GM10847 (cell line): ENCODE data around the gene ASB7.
A peak's percentile ranks its signal among the peaks of the same experiment; 100 is the strongest.

Experiments
- POLR2A ChIP-seq: IDR thresholded peaks from 2 replicates; pipeline ENCODE4 v1.6.1; 2011; ENCODE audit not compliant: insufficient read length; ENCODE audit errors: extremely low read depth

ASB7 gene, protein sequence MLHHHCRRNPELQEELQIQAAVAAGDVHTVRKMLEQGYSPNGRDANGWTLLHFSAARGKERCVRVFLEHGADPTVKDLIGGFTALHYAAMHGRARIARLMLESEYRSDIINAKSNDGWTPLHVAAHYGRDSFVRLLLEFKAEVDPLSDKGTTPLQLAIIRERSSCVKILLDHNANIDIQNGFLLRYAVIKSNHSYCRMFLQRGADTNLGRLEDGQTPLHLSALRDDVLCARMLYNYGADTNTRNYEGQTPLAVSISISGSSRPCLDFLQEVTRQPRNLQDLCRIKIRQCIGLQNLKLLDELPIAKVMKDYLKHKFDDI

DNA sequence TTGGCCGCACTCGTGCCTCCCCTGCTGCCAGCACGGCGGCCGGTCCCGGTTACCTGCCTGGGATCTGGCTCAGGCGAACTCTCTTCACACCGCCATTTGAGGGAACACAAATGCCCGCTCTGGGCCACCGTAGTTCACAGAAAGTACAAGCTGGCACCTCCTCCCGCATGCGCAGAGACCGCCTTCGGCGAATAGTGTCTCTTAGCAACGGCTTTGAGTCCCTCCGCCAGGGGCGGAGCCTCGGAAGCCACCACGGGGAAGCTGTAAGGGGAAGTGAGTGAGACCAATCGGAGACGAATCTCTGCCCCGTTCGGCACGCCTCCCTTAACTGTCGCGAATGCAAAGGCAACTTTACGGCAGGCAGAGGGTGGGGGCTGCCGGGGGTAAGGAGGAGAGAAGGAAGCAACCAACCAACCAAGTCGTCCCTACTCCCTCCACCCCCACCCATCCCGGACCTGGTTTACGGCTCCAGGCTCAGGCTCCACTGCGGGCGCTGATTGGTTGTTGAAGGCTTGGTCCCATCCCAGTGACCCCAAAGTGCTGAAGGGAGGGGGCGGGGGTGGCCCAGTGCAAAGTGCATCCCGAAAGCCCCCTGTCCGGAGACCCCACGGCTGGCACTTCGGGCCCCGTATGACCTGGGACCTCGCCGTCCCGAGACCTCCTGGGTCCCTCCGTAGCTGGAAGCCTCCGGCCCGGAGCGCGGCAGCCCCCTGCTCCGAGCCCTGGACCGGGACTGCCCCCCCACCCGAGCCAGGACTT lies at the start of gene ASB7, which contains the start of gene LINS1:
TSS of gene ASB7 (plus strand) at position 526 of the 759 bp plus-strand sequence. CDS start 9,628 bp downstream, outside the sequence.
TSS of gene LINS1 (minus strand) at position 121 of the 759 bp plus-strand sequence. CDS start 21,342 bp downstream, outside the sequence.
- TF ChIP-seq POLR2A: peak; percentile 44

DNA sequence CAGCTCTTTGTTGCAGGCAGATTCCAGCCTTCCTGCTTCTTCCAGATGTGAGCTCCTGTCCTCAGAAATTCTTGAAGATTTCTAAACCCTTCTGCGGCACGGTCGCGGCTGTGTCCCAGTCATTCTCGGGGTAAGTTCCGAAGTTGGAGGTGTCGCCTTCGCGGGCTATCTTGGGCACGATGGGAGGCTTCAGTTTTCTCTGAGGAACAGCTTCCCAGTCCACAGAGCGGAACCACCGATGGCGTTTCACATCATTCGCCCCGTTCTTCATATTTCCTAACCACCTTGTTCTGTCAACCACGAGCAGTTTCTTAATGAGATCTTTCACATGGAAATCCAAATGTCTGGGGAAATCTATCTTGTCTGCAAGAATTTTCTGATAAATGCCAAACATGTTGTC lies 48.9 kb upstream of the ASB7 start:
- TF ChIP-seq POLR2A: no peak

DNA sequence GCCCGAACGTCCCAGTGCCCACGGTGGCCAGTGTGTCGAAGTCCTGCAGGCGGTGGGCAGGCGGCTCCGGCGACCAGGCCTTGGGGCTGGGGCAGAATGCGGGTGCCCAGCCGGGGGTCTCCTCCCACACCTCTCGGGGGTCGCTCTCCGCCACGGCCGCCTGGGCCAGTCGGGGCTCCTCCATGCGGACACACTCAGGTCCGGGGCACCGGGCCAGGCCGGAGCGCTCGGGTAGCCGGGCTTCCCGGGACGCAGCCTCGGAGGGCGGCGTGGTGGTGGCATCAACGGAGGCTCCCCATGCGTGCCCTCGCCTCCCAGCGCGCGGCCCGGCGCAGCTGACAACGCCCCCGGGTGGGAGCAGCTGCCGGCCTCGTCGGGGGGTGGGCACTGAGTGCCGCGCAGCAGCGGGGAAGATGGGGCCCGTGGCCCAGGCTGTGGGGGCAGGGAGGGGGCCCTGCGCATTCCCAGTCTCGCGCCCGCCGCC lies 43.6 kb upstream of the ASB7 start:
- TF ChIP-seq POLR2A: no peak

DNA sequence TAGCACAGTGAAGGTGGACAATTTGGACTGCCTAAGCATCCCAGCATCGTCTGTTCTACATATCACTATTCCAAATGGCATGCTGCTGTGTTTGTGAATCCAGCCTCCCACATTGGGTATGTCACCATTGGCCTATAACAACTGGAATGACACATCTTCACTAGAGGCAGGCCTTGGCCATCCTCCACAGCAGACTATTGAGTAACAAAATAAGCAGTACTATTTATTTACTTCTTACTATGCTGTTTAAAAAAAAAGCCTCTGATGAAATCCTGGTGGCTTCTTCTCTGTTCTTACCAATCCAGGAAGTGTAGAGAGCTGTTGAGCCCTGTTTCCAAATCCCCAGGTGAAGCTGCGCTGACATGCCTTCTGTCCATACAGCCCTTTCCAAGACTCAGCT lies 43.1 kb upstream of the ASB7 start:
- no peak for TF ChIP-seq POLR2A

DNA sequence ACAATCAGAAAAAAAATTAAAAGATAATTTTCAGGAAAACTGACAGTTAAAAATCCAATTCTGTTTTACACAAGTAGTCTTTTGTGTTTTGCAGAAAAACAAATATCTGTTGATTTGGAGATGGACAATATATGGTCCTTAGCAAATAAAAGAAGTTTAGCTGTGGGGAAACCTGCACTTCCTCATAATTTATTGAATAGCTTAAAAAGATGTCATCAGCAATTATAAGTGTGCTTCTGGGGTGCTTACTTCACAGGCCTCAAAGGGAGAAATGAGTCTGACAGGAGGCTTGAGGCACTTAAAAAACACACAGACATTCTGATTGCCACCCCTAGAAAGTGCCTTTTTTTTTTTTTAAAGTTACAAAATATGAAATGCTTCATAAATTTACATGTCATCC lies 42.1 kb upstream of the ASB7 start:
- TF ChIP-seq POLR2A: no peak

DNA sequence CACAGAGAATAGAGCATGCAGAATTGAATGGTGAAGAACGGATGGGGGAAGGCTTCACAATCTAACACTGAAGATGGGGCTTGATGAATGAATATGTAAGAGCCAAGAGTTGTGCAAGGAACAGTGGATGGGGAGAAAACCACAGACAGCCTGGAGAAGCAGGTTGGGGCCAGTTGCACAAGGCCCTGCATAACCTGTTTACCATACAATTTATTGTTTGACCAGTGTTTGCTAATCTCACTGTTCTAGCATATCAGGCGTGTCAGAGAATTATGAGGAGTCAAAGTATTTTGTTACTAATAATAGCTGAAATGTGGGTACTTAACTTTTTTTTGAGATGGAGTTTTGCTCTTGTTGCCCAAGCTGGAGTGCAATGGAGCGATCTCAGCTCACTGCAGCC lies 36.8 kb upstream of the ASB7 start:
- TF ChIP-seq POLR2A: no peak

DNA sequence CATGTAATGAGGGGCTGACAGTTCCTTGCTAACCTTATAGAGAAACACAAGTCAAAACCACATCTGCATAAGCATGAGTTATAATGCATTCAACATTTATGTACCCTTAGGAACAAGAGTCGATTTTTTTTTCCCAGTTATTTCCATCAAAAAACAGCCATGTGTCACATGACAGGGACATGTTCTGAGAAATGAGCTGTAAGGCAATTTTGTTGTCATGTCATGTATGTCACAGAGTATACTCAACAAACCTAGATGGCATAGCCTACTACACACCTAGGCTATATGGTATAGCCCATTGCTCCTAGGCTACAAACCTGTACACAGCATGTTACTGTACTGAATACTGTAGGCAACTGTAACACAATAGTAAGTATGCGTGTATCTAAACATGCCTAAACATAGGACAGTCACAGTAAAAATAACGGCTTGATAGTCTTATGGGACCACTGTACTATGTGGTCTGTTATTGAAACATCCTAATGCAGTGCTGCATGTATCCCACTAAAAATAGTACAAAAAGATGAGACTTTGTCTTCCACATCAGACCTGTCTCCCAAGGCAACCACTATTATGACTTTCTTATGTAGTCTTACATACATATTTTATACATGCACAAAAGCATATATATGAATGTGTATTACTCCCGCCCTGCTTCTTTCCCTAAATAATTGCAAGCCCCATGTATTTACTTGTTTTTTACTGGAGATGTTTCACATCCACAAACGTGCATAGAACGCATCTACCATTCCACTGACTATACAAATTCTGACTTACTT lies 35.4 kb upstream of the ASB7 start:
- TF ChIP-seq POLR2A: no peak

DNA sequence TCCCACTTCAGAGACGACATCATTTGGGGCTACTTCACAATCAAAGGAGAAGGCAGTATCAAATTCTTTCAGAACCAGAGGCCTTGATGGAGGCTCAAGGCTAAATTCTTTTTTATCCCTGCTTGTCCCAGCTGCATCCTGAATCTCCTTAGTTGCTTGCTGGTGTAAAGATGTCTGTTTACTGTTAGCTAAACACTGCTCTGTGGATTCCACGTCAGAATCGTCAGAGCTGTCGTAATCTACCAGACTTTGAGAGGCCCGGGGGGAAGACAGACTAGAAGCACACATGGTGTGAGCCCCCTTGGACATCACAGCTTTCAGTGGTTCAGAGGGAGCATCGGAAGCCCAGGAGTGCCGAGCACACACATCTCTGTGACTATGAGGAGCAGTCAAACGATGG lies 33.0 kb upstream of the ASB7 start:
- no peak for TF ChIP-seq POLR2A

DNA sequence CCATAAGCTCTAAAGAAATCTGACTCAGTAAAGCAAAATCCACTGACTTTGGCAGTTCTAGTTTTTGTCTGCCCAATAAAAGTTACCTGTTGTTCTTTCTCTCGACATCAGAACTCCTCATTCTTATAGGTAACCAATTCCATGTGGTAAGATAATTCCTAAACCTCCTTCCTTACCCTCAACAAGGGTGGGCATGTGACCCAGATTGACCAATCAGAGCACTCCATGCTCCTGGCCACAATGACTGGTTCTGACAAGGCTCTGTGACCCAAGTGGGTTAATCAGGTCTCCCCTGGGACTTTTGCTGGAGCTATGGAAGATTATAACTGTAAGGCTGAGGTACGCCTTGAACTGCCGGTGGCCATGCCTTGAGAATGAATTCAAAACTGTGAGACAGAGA lies 32.1 kb upstream of the ASB7 start:
- no peak for TF ChIP-seq POLR2A

DNA sequence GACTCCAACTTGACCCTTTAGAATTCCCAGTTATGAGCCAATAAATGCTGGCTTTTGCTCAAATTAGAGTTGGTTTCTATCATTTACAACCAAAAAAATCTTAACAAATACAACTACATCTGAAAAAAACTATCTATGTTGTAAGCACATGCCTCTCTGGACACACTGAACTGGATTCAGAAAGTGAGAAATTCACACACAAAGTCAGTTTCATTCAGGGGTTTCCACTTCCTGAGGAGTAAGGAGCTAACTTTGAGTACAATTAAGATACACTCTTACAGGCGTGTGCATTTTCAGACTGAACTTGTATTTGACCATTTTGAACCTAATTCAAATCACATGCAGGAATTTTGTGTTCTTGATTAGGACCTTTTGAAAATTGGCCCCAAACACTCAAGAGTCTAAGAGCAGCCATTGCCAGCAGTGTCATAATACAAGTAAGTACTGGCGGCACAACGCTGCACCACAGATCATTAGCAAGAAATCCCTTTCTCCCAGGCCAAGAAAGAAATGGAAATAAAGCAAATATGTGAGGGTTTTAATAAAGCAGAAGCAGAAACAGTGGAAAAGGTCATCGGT lies 31.6 kb upstream of the ASB7 start:
- no peak for TF ChIP-seq POLR2A

DNA sequence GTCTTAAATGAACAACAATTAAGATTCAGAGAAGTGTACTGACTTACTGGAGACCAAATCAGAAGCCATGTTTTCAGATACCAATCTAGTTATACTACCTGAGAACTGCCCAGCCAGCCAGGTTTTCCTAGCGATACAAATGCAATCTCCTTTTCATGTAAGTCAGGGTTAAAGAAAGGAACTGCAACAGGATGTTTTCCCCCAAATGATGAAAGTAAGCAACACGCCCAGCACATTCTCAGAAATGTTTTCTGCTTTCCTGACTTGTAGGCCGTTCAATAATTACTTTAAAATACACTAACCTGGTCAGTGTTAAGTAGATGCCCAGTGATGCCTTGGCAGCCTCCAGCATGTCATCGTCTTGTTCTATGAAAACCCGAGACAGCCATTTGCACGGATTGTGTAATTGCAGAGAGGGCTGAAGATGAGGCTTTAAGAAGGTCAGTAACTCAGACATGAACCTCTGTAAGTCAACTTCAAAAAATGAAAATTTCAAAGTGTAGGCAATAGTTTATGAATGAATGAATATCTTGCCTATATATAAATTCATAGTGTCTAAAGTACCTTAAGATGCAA lies 30.7 kb upstream of the ASB7 start:
- no peak for TF ChIP-seq POLR2A

DNA sequence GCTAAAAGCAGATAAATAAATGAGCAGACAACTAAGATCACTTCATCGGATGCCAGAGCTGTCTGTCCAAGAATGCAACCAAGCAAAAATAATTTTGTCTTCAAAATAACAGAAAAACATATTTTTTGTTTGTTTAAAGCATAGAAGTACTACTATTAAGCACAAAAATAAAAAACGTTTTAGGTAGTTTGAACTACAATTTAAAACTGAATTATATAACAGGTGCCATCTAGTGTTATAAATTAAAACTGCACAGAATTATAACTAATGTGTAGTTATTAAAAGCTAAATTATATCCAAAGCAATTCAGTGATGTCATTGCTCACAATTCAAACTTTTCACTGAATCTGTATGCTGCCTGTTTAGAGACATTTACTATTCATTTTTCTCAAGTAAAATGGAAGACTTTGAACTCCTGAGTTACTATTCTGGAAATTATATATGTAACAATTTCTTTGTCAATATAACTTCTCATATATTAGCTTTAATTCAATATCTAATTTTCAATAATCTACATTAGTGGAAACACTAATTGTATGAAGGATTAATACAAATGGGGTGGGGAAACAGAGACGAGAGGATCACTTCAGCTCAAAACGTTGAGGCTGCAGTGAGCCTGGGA lies 29.9 kb upstream of the ASB7 start:
- no peak for TF ChIP-seq POLR2A

DNA sequence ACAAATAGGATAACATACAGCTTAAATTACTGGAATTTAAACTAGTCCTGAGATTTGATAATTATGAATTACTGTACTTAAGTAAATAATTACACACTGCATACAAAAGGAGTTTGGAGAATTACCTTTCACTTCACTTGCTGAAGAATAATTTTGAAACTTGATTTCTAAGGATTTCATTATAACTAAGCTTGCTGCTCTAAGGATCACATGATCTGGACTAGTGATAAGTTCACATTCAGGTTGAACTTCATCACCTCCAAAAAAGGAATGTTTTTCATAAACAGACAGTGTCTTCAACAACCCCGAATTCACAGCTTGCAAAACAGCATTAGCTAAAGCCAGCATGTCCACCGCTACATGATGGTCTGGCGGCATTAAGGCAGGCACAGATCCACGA lies 28.9 kb upstream of the ASB7 start:
- no peak for TF ChIP-seq POLR2A

DNA sequence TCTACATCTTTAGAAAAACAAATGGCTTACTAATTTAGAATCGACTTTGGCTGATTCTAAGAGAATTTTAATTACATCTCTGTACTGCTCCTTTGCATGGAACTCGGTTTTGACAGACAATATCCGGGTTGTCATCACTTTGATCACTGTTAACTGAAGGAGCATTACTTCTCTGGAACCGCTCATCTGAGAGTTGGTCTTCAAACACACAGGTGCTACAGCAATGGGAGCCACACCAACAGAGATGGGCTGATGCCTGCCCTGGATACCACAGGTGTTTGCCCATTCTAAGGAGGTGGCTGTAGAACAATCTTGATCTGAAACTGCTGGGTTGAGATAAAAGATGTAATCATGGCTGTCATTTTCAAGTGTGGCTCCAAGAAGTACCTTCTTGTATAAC lies 22.0 kb upstream of the ASB7 start:
- no peak for TF ChIP-seq POLR2A
